ENCODE measurements around the gene KPTN.

Gene KPTN

GRCh38 chr19:47509170-47509847 is 25.3 kb upstream of the KPTN start:
- Histone ChIP-seq H3K9me2 (replicated peaks; ENCODE audit: insufficient read depth, low read length) (no peaks in the 10 kb centered on the region), H3K27me3 (replicated peaks; ENCODE audit: insufficient read depth, low read length) (no peaks in the 10 kb centered on the region), H3K4me3 (ENCODE audit: low read length) (no peak overlapping the region), H3K4me2 (ENCODE audit: low read depth, low read length) (no peak overlapping the region), H4K20me1 (ENCODE audit: insufficient read depth, low read length) (peaks cover 17% of the 10 kb centered on the region; the same call in 1 of the 2 replicates), H3K79me2 (ENCODE audit: low read length) (peaks cover 91% of the 10 kb centered on the region), H3K27ac (ENCODE audit: low read length) (no peak overlapping the region), H3F3A (ENCODE audit: insufficient read depth, low read length) (no peaks in the 10 kb centered on the region), H3K36me3 (replicated peaks; ENCODE audit: insufficient read depth, low read length) (no peaks in the 10 kb centered on the region), H3K9ac (ENCODE audit: low read length) (no peak overlapping the region), H3K9me3 (replicated peaks; ENCODE audit: insufficient read depth, low read length) (no peaks in the 10 kb centered on the region), H2AFZ (ENCODE audit: low read length) (no peak overlapping the region), H3K4me1 (ENCODE audit: low read length) (peaks cover 7% of the 10 kb centered on the region; the same call in 1 of the 2 replicates)
- TF ChIP-seq EZH2phosphoT487 (IDR thresholded peaks at IDR 0.05; ENCODE audit: low read length), result no peak
- TF ChIP-seq, protein P1, sequence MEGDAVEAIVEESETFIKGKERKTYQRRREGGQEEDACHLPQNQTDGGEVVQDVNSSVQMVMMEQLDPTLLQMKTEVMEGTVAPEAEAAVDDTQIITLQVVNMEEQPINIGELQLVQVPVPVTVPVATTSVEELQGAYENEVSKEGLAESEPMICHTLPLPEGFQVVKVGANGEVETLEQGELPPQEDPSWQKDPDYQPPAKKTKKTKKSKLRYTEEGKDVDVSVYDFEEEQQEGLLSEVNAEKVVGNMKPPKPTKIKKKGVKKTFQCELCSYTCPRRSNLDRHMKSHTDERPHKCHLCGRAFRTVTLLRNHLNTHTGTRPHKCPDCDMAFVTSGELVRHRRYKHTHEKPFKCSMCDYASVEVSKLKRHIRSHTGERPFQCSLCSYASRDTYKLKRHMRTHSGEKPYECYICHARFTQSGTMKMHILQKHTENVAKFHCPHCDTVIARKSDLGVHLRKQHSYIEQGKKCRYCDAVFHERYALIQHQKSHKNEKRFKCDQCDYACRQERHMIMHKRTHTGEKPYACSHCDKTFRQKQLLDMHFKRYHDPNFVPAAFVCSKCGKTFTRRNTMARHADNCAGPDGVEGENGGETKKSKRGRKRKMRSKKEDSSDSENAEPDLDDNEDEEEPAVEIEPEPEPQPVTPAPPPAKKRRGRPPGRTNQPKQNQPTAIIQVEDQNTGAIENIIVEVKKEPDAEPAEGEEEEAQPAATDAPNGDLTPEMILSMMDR (IDR thresholded peaks at IDR 0.05; ENCODE audit: low read length), result no peak
- TF ChIP-seq EZH2 (optimal IDR thresholded peaks at IDR 0.05; ENCODE audit: low read depth, low read length), result no peak
- no peak for DNase-seq

DNA sequence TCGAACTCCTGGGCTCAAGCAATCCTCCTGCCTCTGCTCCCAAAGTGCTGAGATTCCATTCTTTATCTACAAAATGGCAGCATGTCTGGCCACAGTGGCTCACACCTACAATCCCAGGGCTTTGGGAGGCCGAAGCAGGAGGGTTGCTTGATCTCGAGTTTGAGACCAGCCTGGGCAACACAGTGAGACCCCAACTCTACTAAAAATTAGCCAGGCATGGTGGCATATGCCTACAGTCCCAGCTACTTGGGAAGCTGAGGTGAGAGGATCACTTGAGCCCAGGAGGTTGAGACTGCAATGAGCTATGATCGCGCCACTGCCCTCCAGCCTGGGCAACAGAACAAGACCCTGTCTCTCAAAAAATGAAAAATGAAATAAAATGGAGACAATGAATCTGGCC is 24.7 kb upstream of the KPTN start:
- Histone ChIP-seq H2AFZ (ENCODE audit: low read length) (no peak overlapping the region), H3K4me1 (ENCODE audit: low read length) (peaks cover 7% of the 10 kb centered on the region; the same call in 1 of the 2 replicates), H3K4me2 (ENCODE audit: low read depth, low read length) (no peak overlapping the region), H3K9ac (ENCODE audit: low read length) (no peak overlapping the region), H3K9me2 (replicated peaks; ENCODE audit: insufficient read depth, low read length) (no peaks in the 10 kb centered on the region), H3K79me2 (ENCODE audit: low read length) (peaks cover 89% of the 10 kb centered on the region), H4K20me1 (ENCODE audit: insufficient read depth, low read length) (peaks cover 17% of the 10 kb centered on the region; the same call in 1 of the 2 replicates), H3K27me3 (replicated peaks; ENCODE audit: insufficient read depth, low read length) (no peaks in the 10 kb centered on the region), H3K9me3 (replicated peaks; ENCODE audit: insufficient read depth, low read length) (no peaks in the 10 kb centered on the region), H3F3A (ENCODE audit: insufficient read depth, low read length) (no peaks in the 10 kb centered on the region), H3K4me3 (ENCODE audit: low read length) (no peak overlapping the region), H3K36me3 (replicated peaks; ENCODE audit: insufficient read depth, low read length) (no peaks in the 10 kb centered on the region), H3K27ac (ENCODE audit: low read length) (no peak overlapping the region)
- DNase-seq, result no peak
- TF ChIP-seq EZH2 (optimal IDR thresholded peaks at IDR 0.05; ENCODE audit: low read depth, low read length) (no peak), EZH2phosphoT487 (IDR thresholded peaks at IDR 0.05; ENCODE audit: low read length) (no peak)
- TF ChIP-seq, protein P1 (IDR thresholded peaks at IDR 0.05; ENCODE audit: low read length), result no peak

DNA sequence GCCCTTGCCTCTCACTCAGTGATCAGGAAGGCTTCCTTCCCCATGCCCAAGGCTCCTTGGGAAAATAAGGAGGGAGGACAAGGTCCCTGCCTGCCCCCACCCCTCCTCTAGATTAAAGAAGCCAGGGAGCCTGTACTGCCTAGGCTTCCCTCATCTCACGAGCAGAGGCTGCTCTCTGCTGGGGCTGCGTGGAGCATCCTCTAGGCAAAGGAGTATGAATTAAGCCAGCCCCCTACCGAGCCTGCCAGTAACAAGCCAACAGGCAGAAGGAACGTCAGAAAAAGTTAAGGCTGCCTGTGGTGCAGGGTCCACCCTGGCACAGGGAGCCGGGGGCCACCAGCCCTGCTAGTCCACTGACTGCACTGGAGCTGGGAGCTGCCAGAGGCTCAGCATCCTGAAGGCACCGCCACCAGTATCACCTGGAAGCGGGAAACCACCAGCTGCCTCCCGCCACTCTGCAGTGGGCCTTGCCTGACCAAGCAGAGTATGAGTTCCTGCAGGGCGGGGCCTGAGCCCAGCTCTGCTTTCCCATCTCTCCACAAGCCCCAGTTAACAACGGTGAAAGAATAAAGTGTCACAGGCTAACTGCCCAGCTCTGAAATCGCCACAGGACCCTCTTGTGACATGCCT is 24.0 kb upstream of the KPTN start:
- H3K36me3 ChIP-seq (replicated peaks; ENCODE audit: insufficient read depth, low read length), result no peaks in the 10 kb centered on the region
- H3K4me1 ChIP-seq (ENCODE audit: low read length), result 0 out of 2 replicates have a peak, but pooled peaks cover 1% of the 10 kb centered on the region
- H3K4me2 ChIP-seq (ENCODE audit: low read depth, low read length), result no peak overlapping the region
- no peaks in the 10 kb centered on the region for H3K27me3 ChIP-seq (replicated peaks; ENCODE audit: insufficient read depth, low read length)
- no peak overlapping the region for H2AFZ ChIP-seq (ENCODE audit: low read length)
- H3K9me2 ChIP-seq (replicated peaks; ENCODE audit: insufficient read depth, low read length), result no peaks in the 10 kb centered on the region
- no peak overlapping the region for H3K9ac ChIP-seq (ENCODE audit: low read length)
- H3F3A ChIP-seq (ENCODE audit: insufficient read depth, low read length), result no peaks in the 10 kb centered on the region
- peaks cover 88% of the 10 kb centered on the region for H3K79me2 ChIP-seq (ENCODE audit: low read length)
- 0 out of 2 replicates have a peak, but pooled peaks cover 17% of the 10 kb centered on the region for H4K20me1 ChIP-seq (ENCODE audit: insufficient read depth, low read length)
- DNase-seq, result no peak
- no peak overlapping the region for H3K4me3 ChIP-seq (ENCODE audit: low read length)
- TF ChIP-seq EZH2 (optimal IDR thresholded peaks at IDR 0.05; ENCODE audit: low read depth, low read length), result no peak
- TF ChIP-seq, protein P1 (IDR thresholded peaks at IDR 0.05; ENCODE audit: low read length), result no peak
- TF ChIP-seq EZH2phosphoT487 (IDR thresholded peaks at IDR 0.05; ENCODE audit: low read length), result no peak
- H3K9me3 ChIP-seq (replicated peaks; ENCODE audit: insufficient read depth, low read length), result no peaks in the 10 kb centered on the region
- no peak overlapping the region for H3K27ac ChIP-seq (ENCODE audit: low read length)

All from MM.1S (cell line).